ENCODE results near the gene CRADD. TPM values are rescaled to one million over a fixed set of nuclear protein-coding genes. Genes with fewer than 3 reads are reported as not detected.
A peak's percentile ranks its signal among the peaks of the same experiment; 100 is the strongest.

Gene CRADD
- polyA plus RNA-seq, 1 of the 3 experiments (the other 2 are of a cell fraction), result 13.6 TPM

GRCh38 chr12:93704625-93705024 lies 27.4 kb downstream of the CRADD start (continued):
- TF ChIP-seq TAF1 (IDR thresholded peaks at IDR 0.05; ENCODE audit: borderline replicate concordance, low read depth, low read length), result no peak

- peak overlapping the region; percentile 2 for H3K4me2 ChIP-seq
Measured at GRCh38 chr12:93705237-93705636, 28.1 kb downstream of the CRADD start.

More at GRCh38 chr12:93705237-93705636, 28.1 kb downstream of the CRADD start:
- DNase-seq, result peak; percentile 28
- Histone ChIP-seq H2AFZ (ENCODE audit: low read depth) (no peak overlapping the region), H3K36me3 (replicated peaks in 1 of 2; ENCODE audit: control insufficient read depth in 1 of 2, insufficient read depth in 2 of 2, low read length in 1 of 2) (no peaks in the 10 kb centered on the region), H3K79me2 (ENCODE audit: insufficient read depth) (0 out of 2 replicates have a peak, but pooled peaks cover 10% of the 10 kb centered on the region), H3K4me3 (ENCODE audit: low read depth in 2 of 2, low read length in 1 of 2) (no peak overlapping the region), H3K27me3 (ENCODE audit: insufficient read depth) (no peaks in the 10 kb centered on the region), H3K9me2 (no peaks in the 10 kb centered on the region), H3K27ac (ENCODE audit: low read depth in 2 of 2, low read length in 1 of 2) (peak overlapping the region; percentile 71 to 81), H3K4me1 (ENCODE audit: control insufficient read depth in 1 of 2, insufficient read depth in 2 of 2, low read depth in 1 of 2, low read length in 1 of 2) (peaks cover 15 to 32% of the 10 kb centered on the region in 2 experiments), H3K9me3 (peaks cover 6% of the 10 kb centered on the region; the same call in 1 of the 2 replicates), H3F3A (replicated peaks; ENCODE audit: insufficient read depth) (peaks cover 56% of the 10 kb centered on the region), H4K20me1 (ENCODE audit: insufficient read depth) (no peaks in the 10 kb centered on the region), H3K9ac (no peak overlapping the region)
- TF ChIP-seq EP300 (IDR thresholded peaks at IDR 0.05; ENCODE audit: borderline replicate concordance in 1 of 2, low read depth in 1 of 2, low read length in 1 of 2), result no peak
- no peak for TF ChIP-seq ZBTB33 (IDR thresholded peaks at IDR 0.05; ENCODE audit: borderline replicate concordance, low read depth)
- no peak for TF ChIP-seq FOXM1 (IDR thresholded peaks at IDR 0.05; ENCODE audit: low read depth)
- TF ChIP-seq IRF3 (IDR thresholded peaks at IDR 0.05; ENCODE audit: low read depth, low read length), result no peak
- no peak for TF ChIP-seq RCOR1 (IDR thresholded peaks at IDR 0.05; ENCODE audit: low read length)
- no peak for TF ChIP-seq CHD2 (IDR thresholded peaks at IDR 0.05; ENCODE audit: low read length, partially characterized antibody)
- peak; percentile 37; the same call in 1 of the 2 replicates for TF ChIP-seq PBX3 (IDR thresholded peaks at IDR 0.05)
- no peak for TF ChIP-seq RAD21 (IDR thresholded peaks at IDR 0.05; ENCODE audit: low read length)
- TF ChIP-seq NFIC (IDR thresholded peaks at IDR 0.05; ENCODE audit: borderline replicate concordance), result no peak
- TF ChIP-seq CTCF (IDR thresholded peaks at IDR 0.05), result no peak
- peak; percentile 55 for TF ChIP-seq GATA2 (CRISPR knock-in tag; IDR thresholded peaks at IDR 0.05)
- TF ChIP-seq TCF12 (IDR thresholded peaks at IDR 0.05), result peak; percentile 42; the same call in 1 of the 2 replicates
- no peak for TF ChIP-seq USF2 (IDR thresholded peaks at IDR 0.05; ENCODE audit: borderline replicate concordance, low read depth, low read length)
- TF ChIP-seq EZH2phosphoT487 (IDR thresholded peaks at IDR 0.05; ENCODE audit: borderline replicate concordance, low read depth), result no peak
- 0 out of 2 replicates have a peak, but pooled peaks have one; percentile 18 for TF ChIP-seq MXI1 (IDR thresholded peaks at IDR 0.05; ENCODE audit: low read depth, low read length)
- POLR2A ChIA-PET, result no interaction called here
- CTCF ChIA-PET, result interaction anchor here (1.2 kb wide), 1 partner anchor 397 kb away, joined by 4 read pairs; no protein-coding TSS in a partner anchor
- 64% methylated on average over 1 of the region's 1 CpG for WGBS (ENCODE audit: low lambda C conversion rate)
